Suprapubic skin (tissue), 4 donors: ENCODE results near the gene RAPGEF2. TPM values are rescaled to one million over a fixed set of nuclear protein-coding genes. Genes with fewer than 3 reads are reported as not detected.

Experiments used
- DNase-seq, 2 donors: peaks; one replicate each; pipeline ENCODE4 v3.0.0-alpha.2; 2019; ENCODE audit warnings: low spot score in 2 of 2
- H3K27ac ChIP-seq: fragments of 200-600 bp; sonication (generic); one replicate; pipeline ENCODE4 v1.5.1; 2019
- H3K27me3 ChIP-seq: fragments of 200-600 bp; sonication (generic); one replicate; pipeline ENCODE4 v1.5.1; 2019
- H3K36me3 ChIP-seq: fragments of 200-600 bp; sonication (generic); one replicate; pipeline ENCODE4 v1.5.1; 2019
- H3K4me1 ChIP-seq: fragments of 200-600 bp; sonication (generic); one replicate; pipeline ENCODE4 v1.5.1; 2019
- H3K4me3 ChIP-seq: fragments of 200-600 bp; sonication (generic); one replicate; pipeline ENCODE4 v1.5.1; 2019; ENCODE audit warnings: mild to moderate bottlenecking
- H3K9me3 ChIP-seq: fragments of 200-600 bp; sonication (generic); one replicate; pipeline ENCODE4 v1.5.1; 2019
- CTCF ChIP-seq, 2 donors: fragments of 200-600 bp in 1 of 2; fragments of 450-650 bp in 1 of 2; sonication (generic) in 1 of 2; IDR thresholded peaks; one replicate each; pipeline ENCODE4 v1.5.1; 2016 to 2019; ENCODE audit warnings: antibody characterized with exemption in 2 of 2, mild to moderate bottlenecking in 1 of 2, moderate library complexity in 1 of 2
- EP300 ChIP-seq: sonication (generic); formaldehyde crosslinking; IDR thresholded peaks from one replicate; pipeline ENCODE4 v1.6.1; 2017; ENCODE audit warnings: antibody characterized with exemption
- POLR2A ChIP-seq, 2 donors: fragments of 450-650 bp; IDR thresholded peaks; one replicate each; pipeline ENCODE4 v1.6.1; 2017; ENCODE audit warnings: antibody characterized with exemption in 2 of 2, mild to moderate bottlenecking in 2 of 2, moderate library complexity in 2 of 2
- POLR2AphosphoS5 ChIP-seq, 3 donors: sonication (generic); formaldehyde crosslinking; IDR thresholded peaks; one replicate each; pipeline ENCODE4 v1.6.1; 2017; ENCODE audit warnings: antibody characterized with exemption in 3 of 3
- WGBS: methylation state at CpG from one replicate; pipeline ENCODE4 v1.1.5; 2018; 5-methylcytosine and 5-hydroxymethylcytosine counted together
- total RNA-seq, 4 donors: library from RNA; depleted of rRNA; stranded (reverse); fragments of >200 nt; gene quantifications; one replicate each; pipeline ENCODE4 v1.1.0, GENCODE V29; 2016

RAPGEF2 gene
- total RNA-seq, 4 donors from 2014 or later = 31.3 to 62.4 (median 43.5) TPM

DNA sequence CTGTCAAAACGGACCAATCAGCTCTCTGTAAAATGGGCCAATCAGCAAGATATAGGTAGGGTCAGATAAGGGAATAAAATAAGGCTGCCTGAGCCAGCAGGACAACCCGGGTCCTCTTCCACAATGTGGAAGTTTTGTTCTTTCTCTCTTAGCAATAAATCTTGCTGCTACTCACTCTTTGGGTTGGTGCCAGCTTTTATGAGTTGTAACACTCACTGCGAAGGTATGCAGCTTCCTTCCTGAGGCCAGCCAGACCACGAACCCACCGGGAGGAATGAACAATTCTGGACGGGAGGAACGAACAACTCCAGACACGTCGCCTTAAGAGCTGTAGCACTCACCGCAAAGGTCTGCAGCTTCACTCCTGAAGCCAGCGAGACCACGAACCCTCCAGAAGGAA lies 287.8 kb downstream of the RAPGEF2 start:
- Histone ChIP-seq H3K27me3 (no peaks in the 10 kb centered on the region), H3K4me3 (no peak overlapping the region), H3K36me3 (no peaks in the 10 kb centered on the region), H3K27ac (no peak overlapping the region), H3K4me1 (no peaks in the 10 kb centered on the region), H3K9me3 (no peaks in the 10 kb centered on the region)
- TF ChIP-seq CTCF (IDR thresholded peaks at IDR 0.05) (no peak), EP300 (no peak), POLR2A (IDR thresholded peaks at IDR 0.05) (no peak), POLR2AphosphoS5 (IDR thresholded peaks at IDR 0.05) (no peak)
- no peak for DNase-seq
- WGBS = 27% methylated on average over 11 of the region's 12 CpGs

DNA sequence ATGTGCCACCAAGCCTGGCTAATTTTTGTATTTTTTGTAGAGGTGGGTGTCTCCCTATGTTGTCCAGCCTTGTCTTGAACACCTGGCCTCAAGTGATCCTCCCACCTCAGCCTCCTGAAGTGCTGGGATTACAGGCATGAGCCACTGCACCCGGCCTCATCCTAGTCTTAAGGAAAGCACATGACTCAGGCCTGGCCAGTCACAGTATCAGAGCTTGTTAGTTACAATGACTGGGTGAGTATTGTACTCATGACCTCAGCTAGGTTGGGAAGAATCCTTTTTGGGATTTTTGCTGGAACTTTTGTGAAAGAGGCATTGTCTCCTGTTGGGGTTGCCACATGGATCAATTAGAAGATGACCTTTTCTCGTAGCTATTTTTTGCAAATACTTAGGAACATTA lies 292.8 kb downstream of the RAPGEF2 start:
- Histone ChIP-seq H3K36me3 (no peaks in the 10 kb centered on the region), H3K4me1 (peaks cover 1% of the 10 kb centered on the region), H3K27me3 (no peaks in the 10 kb centered on the region), H3K4me3 (no peak overlapping the region), H3K9me3 (no peaks in the 10 kb centered on the region), H3K27ac (no peak overlapping the region)
- WGBS = 80% methylated on average over 2 of the region's 2 CpGs
- TF ChIP-seq POLR2AphosphoS5 (IDR thresholded peaks at IDR 0.05) (no peak), CTCF (IDR thresholded peaks at IDR 0.05) (no peak), EP300 (no peak), POLR2A (IDR thresholded peaks at IDR 0.05) (no peak)
- no peak for DNase-seq

GRCh38 chr4:159396151-159396550 lies 293.3 kb downstream of the RAPGEF2 start:
- H3K27ac ChIP-seq = no peak overlapping the region
- peaks cover 5% of the 10 kb centered on the region for H3K4me1 ChIP-seq
- 81% methylated on average over 3 of the region's 3 CpGs for WGBS
- no peaks in the 10 kb centered on the region for H3K36me3 ChIP-seq
- DNase-seq = no peak
- H3K4me3 ChIP-seq = no peak overlapping the region
- TF ChIP-seq POLR2AphosphoS5 (IDR thresholded peaks at IDR 0.05) (no peak), EP300 (no peak), POLR2A (IDR thresholded peaks at IDR 0.05) (no peak), CTCF (IDR thresholded peaks at IDR 0.05) (no peak)
- H3K27me3 ChIP-seq = no peaks in the 10 kb centered on the region
- H3K9me3 ChIP-seq = no peaks in the 10 kb centered on the region

GRCh38 chr4:159398236-159398638 lies 295.4 kb downstream of the RAPGEF2 start:
- H3K27me3 ChIP-seq = no peaks in the 10 kb centered on the region
- H3K9me3 ChIP-seq = no peaks in the 10 kb centered on the region
- TF ChIP-seq CTCF (IDR thresholded peaks at IDR 0.05) (no peak), EP300 (no peak), POLR2A (IDR thresholded peaks at IDR 0.05) (no peak), POLR2AphosphoS5 (IDR thresholded peaks at IDR 0.05) (no peak)
- no peak overlapping the region for H3K4me3 ChIP-seq
- no peak overlapping the region for H3K27ac ChIP-seq
- DNase-seq = no peak
- WGBS = 65% methylated on average over 7 of the region's 7 CpGs
- H3K4me1 ChIP-seq = peaks cover 5% of the 10 kb centered on the region
- H3K36me3 ChIP-seq = no peaks in the 10 kb centered on the region

GRCh38 chr4:159400558-159401225 lies 297.8 kb downstream of the RAPGEF2 start:
- Histone ChIP-seq H3K4me3 (no peak overlapping the region), H3K27ac (no peak overlapping the region)
- WGBS = 25% methylated on average over 12 of the region's 12 CpGs

More at GRCh38 chr4:159400558-159401225, 297.8 kb downstream of the RAPGEF2 start:
- Histone ChIP-seq H3K36me3 (no peaks in the 10 kb centered on the region), H3K4me1 (peaks cover 5% of the 10 kb centered on the region), H3K27me3 (no peaks in the 10 kb centered on the region), H3K9me3 (no peaks in the 10 kb centered on the region)
- no peak for DNase-seq
- TF ChIP-seq POLR2AphosphoS5 (IDR thresholded peaks at IDR 0.05) (no peak), CTCF (IDR thresholded peaks at IDR 0.05) (no peak), POLR2A (IDR thresholded peaks at IDR 0.05) (no peak), EP300 (no peak)
